GM13976 (cell line): ENCODE results near the gene LINGO4.

Experiments
- DNase-seq: peaks from one replicate; pipeline ENCODE4 v3.0.0; 2012; ENCODE audit warnings: low spot score
- CTCF ChIP-seq: IDR thresholded peaks from 2 replicates; pipeline ENCODE4 v1.5.1; 2012; ENCODE audit warnings: borderline replicate concordance, mild to moderate bottlenecking; ENCODE audit not compliant: insufficient read depth; ENCODE audit errors: extremely low read depth, missing control alignments, control extremely low read depth
- in situ Hi-C: fragments of 300-500 bp; cut with MboI; formaldehyde crosslinking; loops from one replicate; pipeline ENCODE4 v1.12.0; 2022; ENCODE audit warnings: low sequenced_read_pairs, mixed read lengths, inconsistent platforms; ENCODE audit not compliant: unreplicated experiment

The LINGO4 gene

GRCh38 chr1:151816548-151817352, 11.5 kb upstream of the LINGO4 start:
- TF ChIP-seq CTCF, result no peak
- no peak for DNase-seq
- in situ Hi-C loops, result no loop called here

- in situ Hi-C loops, result no loop called here
- TF ChIP-seq CTCF, result no peak
- no peak for DNase-seq
Observed at GRCh38 chr1:151815716-151816327, 10.6 kb upstream of the LINGO4 start.

GRCh38 chr1:151814971-151815545, 9.8 kb upstream of the LINGO4 start:
- no peak for DNase-seq
- in situ Hi-C loops, result no loop called here
- no peak for TF ChIP-seq CTCF

- in situ Hi-C loops, result no loop called here
- no peak for TF ChIP-seq CTCF
- no peak for DNase-seq
Observed at GRCh38 chr1:151814426-151814825, 9.2 kb upstream of the LINGO4 start.

GRCh38 chr1:151813271-151813977, 8.2 kb upstream of the LINGO4 start:
- no peak for DNase-seq
- no peak for TF ChIP-seq CTCF
- in situ Hi-C loops, result no loop called here

- in situ Hi-C loops, result no loop called here
- no peak for DNase-seq
- TF ChIP-seq CTCF, result no peak
Observed at GRCh38 chr1:151811181-151811580, 6.0 kb upstream of the LINGO4 start.
